Coronary artery (tissue), 2 donors: ENCODE data around the gene EVI5L.

Source experiments
- DNase-seq: peaks from one replicate; pipeline ENCODE4 v3.0.0-alpha.2; 2017; ENCODE audit warnings: low spot score
- H3K27ac ChIP-seq, 2 donors: fragments of 200-600 bp; sonication (generic); one replicate each; pipeline ENCODE4 v1.5.1; 2016 to 2019
- H3K4me3 ChIP-seq: fragments of 200-600 bp; sonication (generic); 2 replicates; pipeline ENCODE4 v1.5.1; 2016; ENCODE audit warnings: mild to moderate bottlenecking, moderate library complexity
- TF ChIP-seq, protein P1 (sequence below): fragments of 200-600 bp; sonication (generic); IDR thresholded peaks from one replicate; pipeline ENCODE4 v1.5.1; 2019; ENCODE audit warnings: antibody characterized with exemption

EVI5L gene

DNA sequence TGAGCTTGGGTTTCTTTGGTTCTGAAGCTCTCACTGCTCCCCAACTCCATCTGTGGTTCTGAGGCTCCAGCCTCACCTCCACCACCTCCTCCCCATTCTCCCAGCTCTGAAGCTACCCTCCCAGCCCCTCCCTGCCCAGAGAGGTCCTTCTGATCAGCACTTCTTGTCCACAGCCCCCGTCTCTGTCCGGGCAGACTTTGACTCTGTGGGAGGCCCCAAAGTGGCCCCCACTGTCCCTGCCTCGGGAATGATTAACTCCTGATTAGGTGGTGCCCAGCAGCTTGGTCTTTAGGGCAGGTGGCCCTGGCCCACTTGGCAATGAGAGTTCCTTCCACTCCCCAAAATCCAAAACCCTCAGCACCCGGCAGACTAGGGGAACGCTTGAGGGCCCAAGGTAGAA, 14.4 kb downstream of the EVI5L start:
- DNase-seq, result no peak
- no peak overlapping the region for H3K27ac ChIP-seq
- no peak overlapping the region for H3K4me3 ChIP-seq
- TF ChIP-seq, protein P1, sequence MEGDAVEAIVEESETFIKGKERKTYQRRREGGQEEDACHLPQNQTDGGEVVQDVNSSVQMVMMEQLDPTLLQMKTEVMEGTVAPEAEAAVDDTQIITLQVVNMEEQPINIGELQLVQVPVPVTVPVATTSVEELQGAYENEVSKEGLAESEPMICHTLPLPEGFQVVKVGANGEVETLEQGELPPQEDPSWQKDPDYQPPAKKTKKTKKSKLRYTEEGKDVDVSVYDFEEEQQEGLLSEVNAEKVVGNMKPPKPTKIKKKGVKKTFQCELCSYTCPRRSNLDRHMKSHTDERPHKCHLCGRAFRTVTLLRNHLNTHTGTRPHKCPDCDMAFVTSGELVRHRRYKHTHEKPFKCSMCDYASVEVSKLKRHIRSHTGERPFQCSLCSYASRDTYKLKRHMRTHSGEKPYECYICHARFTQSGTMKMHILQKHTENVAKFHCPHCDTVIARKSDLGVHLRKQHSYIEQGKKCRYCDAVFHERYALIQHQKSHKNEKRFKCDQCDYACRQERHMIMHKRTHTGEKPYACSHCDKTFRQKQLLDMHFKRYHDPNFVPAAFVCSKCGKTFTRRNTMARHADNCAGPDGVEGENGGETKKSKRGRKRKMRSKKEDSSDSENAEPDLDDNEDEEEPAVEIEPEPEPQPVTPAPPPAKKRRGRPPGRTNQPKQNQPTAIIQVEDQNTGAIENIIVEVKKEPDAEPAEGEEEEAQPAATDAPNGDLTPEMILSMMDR, result no peak

DNA sequence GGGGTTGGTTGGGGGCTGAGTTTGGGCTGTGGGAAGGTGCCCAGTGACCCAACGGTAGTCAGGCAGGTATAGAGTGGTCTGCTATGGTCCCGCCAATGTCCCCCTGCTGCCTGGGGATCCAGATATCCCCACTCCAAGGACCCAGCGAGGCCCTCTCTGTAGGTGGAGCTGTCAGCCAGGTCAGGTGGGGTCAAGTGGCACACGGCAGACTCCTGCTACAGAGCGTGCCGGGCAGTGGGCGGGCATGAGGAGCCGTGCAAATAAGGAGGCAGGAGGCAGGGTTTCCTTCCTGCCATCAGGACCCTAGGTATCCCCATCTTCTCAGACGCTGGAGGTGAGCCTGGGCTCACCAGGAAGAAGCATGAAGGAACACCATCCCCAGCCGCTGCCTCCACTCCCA, 14.9 kb downstream of the EVI5L start:
- TF ChIP-seq, protein P1, result no peak
- no peak for DNase-seq
- no peak overlapping the region for H3K4me3 ChIP-seq
- no peak overlapping the region for H3K27ac ChIP-seq

DNA sequence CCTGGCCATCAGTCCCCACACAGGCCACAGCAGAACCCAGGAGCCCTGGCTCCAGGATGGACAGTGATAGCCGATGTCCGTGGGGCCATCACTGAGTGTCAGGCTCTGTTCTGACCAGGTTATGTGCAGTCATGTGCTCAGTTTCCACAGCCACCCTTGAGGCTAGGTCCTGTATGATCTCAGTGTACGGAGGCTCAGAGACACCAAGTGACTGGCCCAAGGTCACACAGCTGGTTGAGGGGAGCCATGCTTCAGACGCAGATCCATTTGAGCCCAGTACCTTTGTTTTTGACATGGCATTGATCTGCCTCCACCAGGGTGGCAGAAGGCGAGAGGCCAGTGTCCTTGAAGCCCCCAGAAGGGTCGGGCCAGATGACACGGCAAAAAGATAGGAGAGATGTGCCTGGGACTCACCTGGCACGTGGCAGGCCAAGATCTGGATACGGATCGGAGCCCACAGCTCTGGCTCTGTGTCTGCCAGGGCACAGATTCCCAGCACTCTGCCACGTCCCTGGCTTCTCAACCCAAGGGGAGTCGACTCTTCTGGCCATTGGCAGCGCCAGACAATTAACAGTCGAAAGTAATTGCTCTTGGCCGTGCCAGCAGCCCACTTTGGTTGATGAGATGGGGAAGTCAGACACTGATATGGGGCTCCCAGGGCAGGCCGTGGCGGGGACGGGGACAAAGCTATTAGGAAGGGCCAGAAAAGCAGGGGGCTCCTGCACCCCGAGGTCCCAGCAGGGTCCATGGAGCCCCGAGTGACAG, 15.6 kb downstream of the EVI5L start:
- Histone ChIP-seq H3K4me3 (no peak overlapping the region), H3K27ac (no peak overlapping the region)
- DNase-seq, result no peak
- TF ChIP-seq, protein P1, result no peak

DNA sequence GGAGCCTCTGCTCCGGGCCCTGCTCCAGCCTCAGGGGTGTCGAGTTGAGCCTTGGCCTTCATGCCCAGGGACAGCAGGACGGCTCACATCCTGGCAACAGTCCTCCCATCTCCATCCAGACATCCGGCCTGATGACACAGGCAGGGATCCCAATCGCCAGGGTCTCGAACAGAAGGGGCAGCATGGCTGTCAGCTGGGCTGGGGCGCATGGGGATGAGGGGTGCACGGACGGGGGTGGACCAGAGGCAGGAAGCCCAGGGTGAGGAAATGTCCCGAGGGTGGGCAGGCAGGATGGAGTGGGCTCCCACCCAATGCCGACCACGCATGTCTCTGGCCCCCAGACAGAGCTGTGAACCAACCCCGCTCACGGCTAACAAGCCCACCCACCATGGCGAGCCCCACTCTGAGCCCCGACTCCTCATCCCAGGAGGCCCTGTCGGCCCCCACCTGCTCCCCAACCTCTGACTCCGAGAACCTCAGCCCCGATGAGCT, 16.2 kb downstream of the EVI5L start:
- Histone ChIP-seq H3K4me3 (no peak overlapping the region), H3K27ac (no peak overlapping the region)
- DNase-seq, result no peak
- TF ChIP-seq, protein P1, result no peak

DNA sequence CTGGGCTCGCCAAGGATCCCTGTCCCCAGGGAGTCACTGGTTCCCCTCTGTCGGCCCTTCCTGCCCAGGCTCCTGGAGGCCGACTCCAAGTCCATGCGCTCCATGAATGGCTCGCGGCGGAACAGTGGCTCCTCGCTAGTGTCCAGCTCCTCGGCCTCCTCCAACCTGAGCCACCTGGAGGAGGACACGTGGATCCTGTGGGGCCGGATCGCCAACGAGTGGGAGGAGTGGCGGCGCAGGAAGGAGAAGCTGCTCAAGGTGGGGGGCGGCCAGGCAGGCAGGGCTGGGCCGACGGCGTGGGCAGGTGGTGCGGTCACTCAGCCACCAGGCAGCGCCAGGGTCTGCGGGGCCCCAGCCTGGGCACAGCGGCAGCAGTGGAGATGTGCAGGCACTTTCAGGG, 17.6 kb downstream of the EVI5L start:
- Histone ChIP-seq H3K4me3 (no peak overlapping the region), H3K27ac (no peak overlapping the region)
- TF ChIP-seq, protein P1, result no peak
- DNase-seq, result no peak

DNA sequence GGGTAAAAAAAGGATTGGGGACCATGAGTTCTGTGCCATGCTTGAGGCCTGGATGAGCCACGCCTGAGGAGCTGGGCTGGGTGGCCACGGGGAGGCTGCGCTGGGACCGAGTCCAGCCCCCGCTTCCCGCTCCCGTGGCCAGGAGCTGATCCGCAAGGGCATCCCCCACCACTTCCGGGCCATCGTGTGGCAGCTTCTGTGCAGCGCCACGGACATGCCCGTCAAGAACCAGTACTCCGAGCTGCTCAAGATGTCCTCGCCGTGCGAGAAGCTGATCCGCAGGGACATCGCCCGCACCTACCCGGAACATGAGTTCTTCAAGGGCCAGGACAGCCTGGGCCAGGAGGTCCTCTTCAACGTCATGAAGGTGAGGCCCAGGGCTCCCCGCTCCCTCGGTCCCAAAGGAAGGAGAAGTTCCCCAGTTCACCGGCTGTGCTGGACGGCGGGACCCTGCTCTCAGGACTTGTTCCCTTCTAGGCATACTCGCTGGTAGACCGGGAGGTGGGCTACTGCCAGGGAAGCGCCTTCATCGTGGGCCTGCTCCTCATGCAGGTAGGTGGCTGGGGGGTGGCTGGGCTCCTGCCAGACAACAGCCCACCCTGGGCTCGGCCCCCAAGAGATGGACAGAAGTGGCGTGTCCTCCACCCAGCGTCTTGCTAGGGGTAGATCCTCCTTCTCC, 18.9 kb downstream of the EVI5L start:
- TF ChIP-seq, protein P1, result no peak
- Histone ChIP-seq H3K4me3 (no peak overlapping the region), H3K27ac (no peak overlapping the region)
- no peak for DNase-seq

DNA sequence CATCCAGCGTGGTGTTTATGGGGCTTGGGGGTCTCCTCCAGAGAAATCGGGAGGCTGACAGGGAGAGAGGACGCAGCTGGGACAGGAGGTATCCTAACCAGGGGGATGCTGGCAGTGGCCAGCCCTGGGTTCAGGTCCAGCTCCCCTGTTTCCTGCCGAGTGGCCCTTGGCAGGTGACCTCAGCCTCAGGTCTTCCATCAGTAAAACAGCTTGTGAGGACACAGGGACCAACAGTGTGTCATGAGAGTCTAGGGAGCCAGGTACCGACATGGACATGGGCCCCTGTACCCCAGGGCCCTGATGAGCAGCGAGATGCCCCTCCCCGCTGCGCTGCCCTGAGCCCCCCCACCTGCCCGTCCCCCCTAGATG, 19.6 kb downstream of the EVI5L start:
- no peak overlapping the region for H3K4me3 ChIP-seq
- no peak overlapping the region for H3K27ac ChIP-seq
- no peak for DNase-seq
- TF ChIP-seq, protein P1, result no peak
